A549 (cell line): ENCODE data around the gene METTL25B. TPM values are rescaled to one million over a fixed set of nuclear protein-coding genes. Genes with fewer than 3 reads are reported as not detected.

Experiments
- ATAC-seq, 2 experiments: fragments of 200-7000 bp in 1 of 2; fragments of >200 bp in 1 of 2; cut with Nextera tagmentation in 1 of 2; cut with Tn5 transposase in 1 of 2; 3 replicates each; pipeline versions ENCODE4 v1.8.0 to v1.9.1; 2018 to 2020; ENCODE audit warnings: mild to moderate bottlenecking in 1 of 2, moderate library complexity in 1 of 2
- CTCF ChIA-PET: fragments of 300-600 bp; sonication (Branson Sonifier 250); formaldehyde crosslinking; extraction: SDS; loops from one replicate; lab custom pipeline; 2021; ENCODE audit warnings: antibody characterized with exemption, inconsistent platforms; lab: Yijun Ruan, JAX
- POLR2A ChIA-PET: fragments of 350-600 bp; formaldehyde crosslinking; extraction: SDS; loops from one replicate; lab custom pipeline; 2021; ENCODE audit warnings: antibody characterized with exemption, inconsistent platforms; lab: Yijun Ruan, JAX
- DNase-seq, 2 experiments: peaks; one replicate each; pipeline versions ENCODE4 v3.0.0 to v3.0.0-alpha.2; 2011 to 2016; ENCODE audit warnings: low read depth in 1 of 2, low spot score in 1 of 2
- FAIRE-seq: peaks from 2 replicates; lab custom pipeline; 2011; peaks lifted over from hg19 to GRCh38; lab: Jason Lieb, UNC
- H3K27ac ChIP-seq, 2 experiments: fragments of >200 bp; sonication (Bioruptor Twin); formaldehyde crosslinking; 3 replicates each; pipeline ENCODE4 v1.5.1; 2016 to 2017
- H3K4me1 ChIP-seq: fragments of >200 bp; sonication (Bioruptor Twin); formaldehyde crosslinking; 3 replicates; pipeline ENCODE4 v1.6.1; 2016
- H3K4me2 ChIP-seq: fragments of >200 bp; sonication (Bioruptor Twin); formaldehyde crosslinking; 3 replicates; pipeline ENCODE4 v1.6.1; 2016
- H3K4me3 ChIP-seq: fragments of >200 bp; sonication (Bioruptor Twin); formaldehyde crosslinking; 3 replicates; pipeline ENCODE4 v1.5.1; 2016
- H3K9me3 ChIP-seq: fragments of >200 bp; sonication (Bioruptor Twin); formaldehyde crosslinking; 3 replicates; pipeline ENCODE4 v1.6.1; 2016
- GATA3 ChIP-seq: IDR thresholded peaks from 2 replicates; pipeline ENCODE4 v1.6.1; 2012; ENCODE audit warnings: borderline replicate concordance
- JUN ChIP-seq, 2 experiments: fragments of >200 bp; sonication (Bioruptor Twin); formaldehyde crosslinking; IDR thresholded peaks; 2 replicates in 1 of 2; 3 replicates in 1 of 2; pipeline ENCODE4 v1.6.1; 2016 to 2017
- JUNB ChIP-seq: fragments of >200 bp; sonication (Bioruptor Twin); formaldehyde crosslinking; IDR thresholded peaks from 2 replicates; pipeline ENCODE4 v1.6.1; 2016
- KDM1A ChIP-seq: fragments of 200-600 bp; sonication (generic); IDR thresholded peaks from 2 replicates; pipeline ENCODE4 v1.6.1; 2016; ENCODE audit warnings: low read depth, mild to moderate bottlenecking
- MAZ ChIP-seq: fragments of 150-350 bp; IDR thresholded peaks from 2 replicates; pipeline ENCODE4 v1.6.1; 2014; ENCODE audit warnings: antibody characterized with exemption, low read depth, low read length, borderline replicate concordance
- POLR2A ChIP-seq: IDR thresholded peaks from 2 replicates; pipeline ENCODE4 v1.6.1; 2012; ENCODE audit warnings: mild to moderate bottlenecking, low read length
- POLR2AphosphoS2 ChIP-seq: conservative IDR thresholded peaks from 2 replicates; pipeline ENCODE4 v1.6.1; 2012; ENCODE audit warnings: low read length, improper control_type of control experiment, inconsistent platforms
- RARB ChIP-seq: fragments of 250-450 bp; sonication (Bioruptor Pico); IDR thresholded peaks from 2 replicates; pipeline ENCODE4 v1.8.0; 2021; ENCODE audit warnings: mild to moderate bottlenecking, moderate library complexity
- RNF2 ChIP-seq: fragments of 200-600 bp; sonication (generic); IDR thresholded peaks from 2 replicates; pipeline ENCODE4 v1.6.1; 2016; ENCODE audit warnings: low read depth, mild to moderate bottlenecking, antibody characterized with exemption, moderate library complexity, borderline replicate concordance
- SREBF2 ChIP-seq: fragments of 450-650 bp; IDR thresholded peaks from 2 replicates; pipeline ENCODE4 v1.6.1; 2014; ENCODE audit warnings: mild to moderate bottlenecking, moderate library complexity
- ZFP36 ChIP-seq: fragments of 450-650 bp; IDR thresholded peaks from 2 replicates; pipeline ENCODE4 v1.6.1; 2014; ENCODE audit warnings: borderline replicate concordance; ENCODE audit not compliant: partially characterized antibody
- ZNF302 ChIP-seq: fragments of 250-450 bp; sonication (Bioruptor Pico); IDR thresholded peaks from 2 replicates; pipeline ENCODE4 v1.9.0; 2021; ENCODE audit warnings: inconsistent platforms, mild to moderate bottlenecking, moderate library complexity
- WGBS: methylation state at CpG from one replicate; pipeline ENCODE4 v1.1.6; 2017; ENCODE audit errors: missing lambda C conversion rate; 5-methylcytosine and 5-hydroxymethylcytosine counted together
- polyA plus RNA-seq, 4 experiments: library from polyadenylated mRNA; depleted of rRNA in 3 of 4; stranded (reverse); fragments of >200 nt; fragmentation: RNase III in 1 of 4; extraction: RNeasy Plus Mini Kit Qiagen cat#74134 plus additional on column Dnase treatment in 1 of 4; gene quantifications; 2 replicates in 3 of 4; 3 replicates in 1 of 4; pipeline ENCODE4 v1.2.3, GENCODE V29; 2011 to 2017
- TF ChIP-seq, protein P1 (sequence below): fragments of >200 bp; sonication (Bioruptor Twin); formaldehyde crosslinking; IDR thresholded peaks from 3 replicates; pipeline ENCODE4 v1.5.1; 2016
- TF ChIP-seq, protein P2 (sequence below): fragments of 250-450 bp; sonication (Bioruptor Pico); IDR thresholded peaks from 2 replicates; pipeline ENCODE4 v1.5.0; 2021; ENCODE audit warnings: mild to moderate bottlenecking, moderate library complexity, borderline replicate concordance
- TF ChIP-seq, protein P3 (sequence below): fragments of 200-600 bp; sonication (generic); IDR thresholded peaks from 2 replicates; pipeline ENCODE4 v1.6.1; 2016; ENCODE audit warnings: antibody characterized with exemption, mild to moderate bottlenecking, moderate library complexity
- TF ChIP-seq, protein P4 (sequence below): fragments of 450-650 bp; IDR thresholded peaks from 2 replicates; pipeline ENCODE4 v1.6.1; 2014; ENCODE audit warnings: antibody characterized with exemption
- TF ChIP-seq, protein P5 (sequence below): IDR thresholded peaks from 2 replicates; pipeline ENCODE4 v1.6.1; 2012

Gene METTL25B
- polyA plus RNA-seq, 2 of the 4 experiments (the other 2 are of a cell fraction): 16.7 to 18.5 TPM

DNA sequence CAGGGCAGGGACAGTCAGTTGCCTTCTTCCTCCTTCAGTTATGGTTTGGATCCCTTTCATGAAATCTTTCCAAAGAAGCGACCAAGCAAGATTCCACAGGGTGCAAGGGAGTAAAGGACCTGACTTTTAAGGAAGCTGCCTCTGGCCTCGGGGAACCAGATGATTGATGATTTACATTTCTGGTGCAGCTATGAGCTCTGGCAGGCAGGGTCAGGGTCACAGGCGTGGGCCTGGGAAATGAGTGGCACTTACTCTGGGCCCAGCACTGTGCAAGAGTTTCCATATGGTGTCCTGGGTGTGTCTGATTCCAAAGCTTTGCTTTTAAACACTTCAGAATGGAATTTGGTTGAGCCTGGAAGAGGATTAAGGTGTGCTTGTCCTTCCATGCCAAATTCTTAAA is 15.6 kb upstream of the METTL25B start (continued):
- TF ChIP-seq POLR2A (no peak), KDM1A (no peak)
- TF ChIP-seq, protein P1, sequence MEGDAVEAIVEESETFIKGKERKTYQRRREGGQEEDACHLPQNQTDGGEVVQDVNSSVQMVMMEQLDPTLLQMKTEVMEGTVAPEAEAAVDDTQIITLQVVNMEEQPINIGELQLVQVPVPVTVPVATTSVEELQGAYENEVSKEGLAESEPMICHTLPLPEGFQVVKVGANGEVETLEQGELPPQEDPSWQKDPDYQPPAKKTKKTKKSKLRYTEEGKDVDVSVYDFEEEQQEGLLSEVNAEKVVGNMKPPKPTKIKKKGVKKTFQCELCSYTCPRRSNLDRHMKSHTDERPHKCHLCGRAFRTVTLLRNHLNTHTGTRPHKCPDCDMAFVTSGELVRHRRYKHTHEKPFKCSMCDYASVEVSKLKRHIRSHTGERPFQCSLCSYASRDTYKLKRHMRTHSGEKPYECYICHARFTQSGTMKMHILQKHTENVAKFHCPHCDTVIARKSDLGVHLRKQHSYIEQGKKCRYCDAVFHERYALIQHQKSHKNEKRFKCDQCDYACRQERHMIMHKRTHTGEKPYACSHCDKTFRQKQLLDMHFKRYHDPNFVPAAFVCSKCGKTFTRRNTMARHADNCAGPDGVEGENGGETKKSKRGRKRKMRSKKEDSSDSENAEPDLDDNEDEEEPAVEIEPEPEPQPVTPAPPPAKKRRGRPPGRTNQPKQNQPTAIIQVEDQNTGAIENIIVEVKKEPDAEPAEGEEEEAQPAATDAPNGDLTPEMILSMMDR: no peak

DNA sequence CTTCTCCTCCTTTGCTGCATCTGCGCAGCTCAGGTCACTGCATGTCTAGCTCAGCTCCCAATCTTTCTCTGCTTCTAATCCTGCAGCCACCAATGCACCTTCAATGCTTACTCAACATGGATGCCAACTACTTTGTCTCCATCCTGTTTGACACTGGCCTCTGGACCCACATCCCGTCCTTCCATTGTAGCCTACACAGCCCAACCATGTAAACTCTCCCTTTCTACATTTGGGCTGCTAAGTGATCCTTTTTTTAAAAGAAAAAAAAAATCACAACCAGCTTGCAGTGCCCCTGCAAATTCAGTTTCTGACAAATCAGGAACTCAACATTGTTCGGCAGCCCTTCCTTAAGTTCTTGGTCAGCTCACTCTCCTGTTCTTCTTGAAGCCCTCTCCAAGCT is 13.4 kb upstream of the METTL25B start:
- FAIRE-seq (no peak), ATAC-seq (no peak), DNase-seq (no peak)
- CTCF ChIA-PET: interaction anchor here (0.8 to 52.1 kb wide), 4 partner anchors 2 to 88 kb away, joined by 3 to 2258 read pairs (median 1176); partner anchors contain the start of genes CRABP2, ISG20L2, METTL25B and NES
- H3K9me3 ChIP-seq: no peaks in the 10 kb centered on the region
- peaks cover 35% of the 10 kb centered on the region for H3K4me1 ChIP-seq
- POLR2A ChIA-PET: interaction anchor here (1.7 kb wide), 1 partner anchor 14 kb away, joined by 7 read pairs; the partner anchor contains the start of genes ISG20L2 and METTL25B
- H3K4me3 ChIP-seq: no peak overlapping the region
- 92% methylated on average over 3 of the region's 3 CpGs for WGBS
- TF ChIP-seq POLR2AphosphoS2 (no peak), MAZ (no peak), RARB (CRISPR knock-in tag) (no peak), RNF2 (no peak), ZFP36 (no peak), SREBF2 (no peak), ZNF302 (no peak), JUNB (no peak), GATA3 (no peak), JUN (IDR thresholded peaks at IDR 0.05) (no peak)
- TF ChIP-seq, protein P2, sequence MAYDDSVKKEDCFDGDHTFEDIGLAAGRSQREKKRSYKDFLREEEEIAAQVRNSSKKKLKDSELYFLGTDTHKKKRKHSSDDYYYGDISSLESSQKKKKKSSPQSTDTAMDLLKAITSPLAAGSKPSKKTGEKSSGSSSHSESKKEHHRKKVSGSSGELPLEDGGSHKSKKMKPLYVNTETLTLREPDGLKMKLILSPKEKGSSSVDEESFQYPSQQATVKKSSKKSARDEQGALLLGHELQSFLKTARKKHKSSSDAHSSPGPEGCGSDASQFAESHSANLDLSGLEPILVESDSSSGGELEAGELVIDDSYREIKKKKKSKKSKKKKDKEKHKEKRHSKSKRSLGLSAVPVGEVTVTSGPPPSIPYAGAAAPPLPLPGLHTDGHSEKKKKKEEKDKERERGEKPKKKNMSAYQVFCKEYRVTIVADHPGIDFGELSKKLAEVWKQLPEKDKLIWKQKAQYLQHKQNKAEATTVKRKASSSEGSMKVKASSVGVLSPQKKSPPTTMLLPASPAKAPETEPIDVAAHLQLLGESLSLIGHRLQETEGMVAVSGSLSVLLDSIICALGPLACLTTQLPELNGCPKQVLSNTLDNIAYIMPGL: no peak
- TF ChIP-seq, protein P1: no peak
- TF ChIP-seq, protein P3, sequence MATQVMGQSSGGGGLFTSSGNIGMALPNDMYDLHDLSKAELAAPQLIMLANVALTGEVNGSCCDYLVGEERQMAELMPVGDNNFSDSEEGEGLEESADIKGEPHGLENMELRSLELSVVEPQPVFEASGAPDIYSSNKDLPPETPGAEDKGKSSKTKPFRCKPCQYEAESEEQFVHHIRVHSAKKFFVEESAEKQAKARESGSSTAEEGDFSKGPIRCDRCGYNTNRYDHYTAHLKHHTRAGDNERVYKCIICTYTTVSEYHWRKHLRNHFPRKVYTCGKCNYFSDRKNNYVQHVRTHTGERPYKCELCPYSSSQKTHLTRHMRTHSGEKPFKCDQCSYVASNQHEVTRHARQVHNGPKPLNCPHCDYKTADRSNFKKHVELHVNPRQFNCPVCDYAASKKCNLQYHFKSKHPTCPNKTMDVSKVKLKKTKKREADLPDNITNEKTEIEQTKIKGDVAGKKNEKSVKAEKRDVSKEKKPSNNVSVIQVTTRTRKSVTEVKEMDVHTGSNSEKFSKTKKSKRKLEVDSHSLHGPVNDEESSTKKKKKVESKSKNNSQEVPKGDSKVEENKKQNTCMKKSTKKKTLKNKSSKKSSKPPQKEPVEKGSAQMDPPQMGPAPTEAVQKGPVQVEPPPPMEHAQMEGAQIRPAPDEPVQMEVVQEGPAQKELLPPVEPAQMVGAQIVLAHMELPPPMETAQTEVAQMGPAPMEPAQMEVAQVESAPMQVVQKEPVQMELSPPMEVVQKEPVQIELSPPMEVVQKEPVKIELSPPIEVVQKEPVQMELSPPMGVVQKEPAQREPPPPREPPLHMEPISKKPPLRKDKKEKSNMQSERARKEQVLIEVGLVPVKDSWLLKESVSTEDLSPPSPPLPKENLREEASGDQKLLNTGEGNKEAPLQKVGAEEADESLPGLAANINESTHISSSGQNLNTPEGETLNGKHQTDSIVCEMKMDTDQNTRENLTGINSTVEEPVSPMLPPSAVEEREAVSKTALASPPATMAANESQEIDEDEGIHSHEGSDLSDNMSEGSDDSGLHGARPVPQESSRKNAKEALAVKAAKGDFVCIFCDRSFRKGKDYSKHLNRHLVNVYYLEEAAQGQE: no peak
- TF ChIP-seq, protein P4, sequence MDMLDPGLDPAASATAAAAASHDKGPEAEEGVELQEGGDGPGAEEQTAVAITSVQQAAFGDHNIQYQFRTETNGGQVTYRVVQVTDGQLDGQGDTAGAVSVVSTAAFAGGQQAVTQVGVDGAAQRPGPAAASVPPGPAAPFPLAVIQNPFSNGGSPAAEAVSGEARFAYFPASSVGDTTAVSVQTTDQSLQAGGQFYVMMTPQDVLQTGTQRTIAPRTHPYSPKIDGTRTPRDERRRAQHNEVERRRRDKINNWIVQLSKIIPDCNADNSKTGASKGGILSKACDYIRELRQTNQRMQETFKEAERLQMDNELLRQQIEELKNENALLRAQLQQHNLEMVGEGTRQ: no peak
- TF ChIP-seq, protein P5, sequence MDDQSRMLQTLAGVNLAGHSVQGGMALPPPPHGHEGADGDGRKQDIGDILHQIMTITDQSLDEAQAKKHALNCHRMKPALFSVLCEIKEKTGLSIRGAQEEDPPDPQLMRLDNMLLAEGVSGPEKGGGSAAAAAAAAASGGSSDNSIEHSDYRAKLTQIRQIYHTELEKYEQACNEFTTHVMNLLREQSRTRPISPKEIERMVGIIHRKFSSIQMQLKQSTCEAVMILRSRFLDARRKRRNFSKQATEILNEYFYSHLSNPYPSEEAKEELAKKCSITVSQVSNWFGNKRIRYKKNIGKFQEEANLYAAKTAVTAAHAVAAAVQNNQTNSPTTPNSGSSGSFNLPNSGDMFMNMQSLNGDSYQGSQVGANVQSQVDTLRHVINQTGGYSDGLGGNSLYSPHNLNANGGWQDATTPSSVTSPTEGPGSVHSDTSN: no peak
- TF ChIP-seq, all 56 proteins: peak for 0
- H3K27ac ChIP-seq: no peak overlapping the region
- H3K4me2 ChIP-seq: no peak overlapping the region
